SU-DHL-6 (cell line): ENCODE measurements around the gene TRAPPC2.

ENCODE experiments used
- H2AFZ ChIP-seq: fragments of 200-600 bp; sonication (generic); 2 replicates; pipeline ENCODE4 v1.6.1; 2014; ENCODE audit warnings: low read depth, mild to moderate bottlenecking, moderate library complexity, mixed read lengths, antibody characterized with exemption, low read length; ENCODE audit not compliant: severe bottlenecking
- H3F3A ChIP-seq: fragments of 200-600 bp; shearing (Covaris generic); 2 replicates; pipeline ENCODE4 v1.6.0; 2016; ENCODE audit warnings: antibody characterized with exemption, mild to moderate bottlenecking; ENCODE audit not compliant: insufficient read depth
- H3K27ac ChIP-seq: fragments of 200-600 bp; sonication (generic); 2 replicates; pipeline ENCODE4 v1.5.1; 2016; ENCODE audit warnings: low read depth, mild to moderate bottlenecking, low read length, moderate library complexity, mixed read lengths
- H3K27me3 ChIP-seq: fragments of 200-600 bp; sonication (generic), shearing (Covaris generic); 2 replicates; pipeline ENCODE4 v1.6.0; 2014; ENCODE audit warnings: mild to moderate bottlenecking, low read length
- H3K36me3 ChIP-seq: fragments of 200-600 bp; sonication (generic); 2 replicates; pipeline ENCODE4 v1.6.1; 2014; ENCODE audit warnings: mild to moderate bottlenecking, low read length, mixed read lengths
- H3K4me2 ChIP-seq: fragments of 300-600, 200-600 bp; shearing (Covaris generic), sonication (generic); 2 replicates; pipeline ENCODE4 v1.6.0; 2014; ENCODE audit warnings: low read length, low read depth, mild to moderate bottlenecking; ENCODE audit not compliant: poor library complexity, severe bottlenecking
- H3K4me3 ChIP-seq: fragments of 200-600 bp; sonication (generic); 2 replicates; pipeline ENCODE4 v1.5.1; 2014; ENCODE audit warnings: antibody characterized with exemption, low read length, mild to moderate bottlenecking, mixed read lengths; ENCODE audit not compliant: insufficient read depth, poor library complexity, severe bottlenecking
- H3K79me2 ChIP-seq: fragments of 200-600 bp; sonication (generic); 2 replicates; pipeline ENCODE4 v1.6.1; 2014; ENCODE audit warnings: mild to moderate bottlenecking, low read length, moderate library complexity; ENCODE audit not compliant: insufficient read depth
- H3K9ac ChIP-seq: fragments of 200-600 bp; sonication (generic); 2 replicates; pipeline ENCODE4 v1.7.0; 2014; ENCODE audit warnings: mild to moderate bottlenecking, low read length
- H3K9me2 ChIP-seq: fragments of 200-600 bp; sonication (generic); replicated peaks from 2 replicates; pipeline ENCODE4 v1.6.1; 2014; ENCODE audit warnings: low read length; ENCODE audit not compliant: insufficient read depth
- H3K9me3 ChIP-seq: fragments of 200-600 bp; sonication (generic); 2 replicates; pipeline ENCODE4 v1.6.1; 2014; ENCODE audit warnings: low read length, mixed read lengths; ENCODE audit not compliant: insufficient read depth
- H4K20me1 ChIP-seq: fragments of 200-600 bp; sonication (generic); 2 replicates; pipeline ENCODE4 v1.6.1; 2014; ENCODE audit warnings: low read depth, mild to moderate bottlenecking, antibody characterized with exemption, low read length, moderate library complexity, mixed read lengths
- CTCF ChIP-seq: fragments of 200-600 bp; sonication (generic); IDR thresholded peaks from one replicate; pipeline ENCODE4 v1.5.1; 2017; ENCODE audit warnings: antibody characterized with exemption, mild to moderate bottlenecking, low read length, moderate library complexity; ENCODE audit not compliant: insufficient read depth, poor library complexity, severe bottlenecking
- EZH2phosphoT487 ChIP-seq: fragments of 200-600 bp; sonication (generic), shearing (Covaris generic); conservative IDR thresholded peaks from 2 replicates; pipeline ENCODE4 v1.6.1; 2018; ENCODE audit warnings: mild to moderate bottlenecking, antibody characterized with exemption, low read length, moderate library complexity, mixed read lengths

The TRAPPC2 gene

GRCh38 chrX:13711141-13711540 lies 23.3 kb downstream of the TRAPPC2 start:
- TF ChIP-seq CTCF (no peak), EZH2phosphoT487 (no peak)
- no peaks in the 10 kb centered on the region for H4K20me1 ChIP-seq
- peaks cover under 1% of the 10 kb centered on the region; the same call in 1 of the 2 replicates for H3K36me3 ChIP-seq

DNA sequence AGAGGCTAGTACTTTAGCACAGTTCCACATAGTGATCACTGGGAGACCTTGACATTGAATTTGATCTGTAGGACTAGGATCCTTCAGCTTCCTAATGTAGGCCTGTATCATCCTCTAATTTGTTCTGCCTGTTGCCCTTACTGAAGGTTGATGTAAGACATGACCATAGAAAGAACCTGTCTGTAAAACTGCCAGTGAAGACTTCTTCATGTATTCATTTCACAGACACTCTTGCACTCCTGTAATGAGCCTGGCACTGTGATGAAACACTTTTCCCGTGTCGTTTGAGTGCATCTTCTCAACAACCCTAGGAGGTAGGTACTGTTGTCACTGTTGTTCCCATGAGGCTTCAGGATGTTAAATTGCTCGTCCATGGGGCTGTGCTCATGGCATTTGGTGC lies 30.8 kb downstream of the TRAPPC2 start:
- Histone ChIP-seq H3K4me3 (no peak overlapping the region), H3K79me2 (no peaks in the 10 kb centered on the region), H4K20me1 (no peaks in the 10 kb centered on the region), H3K36me3 (no peaks in the 10 kb centered on the region), H3K9me2 (no peaks in the 10 kb centered on the region), H3K27me3 (no peaks in the 10 kb centered on the region), H3K9me3 (no peaks in the 10 kb centered on the region), H3K9ac (no peak overlapping the region), H3K4me2 (no peak overlapping the region), H2AFZ (no peak overlapping the region), H3K27ac (no peak overlapping the region), H3F3A (no peaks in the 10 kb centered on the region)
- TF ChIP-seq EZH2phosphoT487 = no peak
- TF ChIP-seq CTCF = no peak

More at GRCh38 chrX:13711141-13711540, 23.3 kb downstream of the TRAPPC2 start:
- no peak overlapping the region for H3K4me3 ChIP-seq
- no peaks in the 10 kb centered on the region for H3K9me2 ChIP-seq
- H3F3A ChIP-seq = no peaks in the 10 kb centered on the region
- no peak overlapping the region for H3K4me2 ChIP-seq
- no peaks in the 10 kb centered on the region for H3K9me3 ChIP-seq
- H2AFZ ChIP-seq = no peak overlapping the region
- no peak overlapping the region for H3K9ac ChIP-seq
- H3K27me3 ChIP-seq = no peaks in the 10 kb centered on the region
- no peak overlapping the region for H3K27ac ChIP-seq
- no peaks in the 10 kb centered on the region for H3K79me2 ChIP-seq

DNA sequence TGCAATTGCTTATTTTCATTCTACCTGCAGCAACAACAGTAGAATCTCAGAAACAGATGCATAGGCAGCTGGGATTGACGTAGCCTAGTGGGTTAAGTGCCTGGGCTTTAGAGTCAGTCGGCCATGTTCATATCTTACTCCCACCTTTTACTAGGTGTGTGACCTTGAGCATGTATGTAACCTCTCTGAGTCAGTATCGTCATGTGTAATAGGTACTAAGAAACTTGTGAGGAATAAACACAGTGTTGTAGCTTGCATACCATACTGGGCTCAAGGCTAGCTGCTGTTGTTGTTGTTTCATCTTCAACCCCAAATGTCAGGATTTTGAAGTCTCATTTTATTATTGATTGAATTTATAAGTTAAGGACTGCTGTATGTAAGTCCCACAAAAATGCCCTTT lies 31.3 kb downstream of the TRAPPC2 start:
- Histone ChIP-seq H3K27ac (no peak overlapping the region), H2AFZ (no peak overlapping the region), H3K4me3 (no peak overlapping the region), H3K4me2 (no peak overlapping the region), H3K27me3 (no peaks in the 10 kb centered on the region), H3K9ac (no peak overlapping the region), H3K9me2 (no peaks in the 10 kb centered on the region), H3F3A (no peaks in the 10 kb centered on the region), H3K9me3 (no peaks in the 10 kb centered on the region), H3K36me3 (no peaks in the 10 kb centered on the region), H3K79me2 (no peaks in the 10 kb centered on the region), H4K20me1 (no peaks in the 10 kb centered on the region)
- TF ChIP-seq EZH2phosphoT487 = no peak

DNA sequence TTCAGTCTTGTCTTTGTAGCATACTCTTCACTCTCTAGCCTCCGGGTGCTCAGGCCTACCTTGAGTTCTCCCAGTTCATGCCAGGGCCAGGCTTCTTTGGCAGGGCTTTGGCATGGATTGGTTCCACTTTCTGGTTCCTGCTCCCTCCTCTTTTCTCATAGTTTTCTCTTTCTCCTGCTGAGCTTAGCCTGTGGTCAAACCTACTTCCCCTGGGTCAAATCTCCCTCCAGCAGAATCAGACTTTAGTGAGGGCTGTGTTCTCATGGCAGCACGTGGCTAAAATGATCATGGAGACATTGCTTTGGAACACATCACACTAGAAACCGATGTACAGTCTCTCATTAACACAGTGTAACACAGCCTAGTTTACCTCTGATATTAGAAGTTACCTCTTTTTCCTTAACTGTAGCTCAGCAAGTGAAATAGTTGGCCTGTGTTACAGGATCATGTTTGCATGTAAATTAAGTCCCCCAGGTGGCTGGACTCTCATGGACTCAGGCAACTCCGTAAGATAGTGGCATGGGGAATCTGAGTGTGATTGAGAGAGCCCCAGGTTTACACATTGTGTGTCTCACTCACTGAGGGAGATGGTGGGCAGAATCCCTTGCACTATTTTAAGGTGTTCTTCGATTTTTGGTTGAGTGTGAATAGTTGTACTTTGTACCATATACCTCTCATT lies 32.2 kb downstream of the TRAPPC2 start:
- Histone ChIP-seq H3K27me3 (no peaks in the 10 kb centered on the region), H3K27ac (no peak overlapping the region), H3K4me3 (no peak overlapping the region), H3F3A (no peaks in the 10 kb centered on the region), H4K20me1 (no peaks in the 10 kb centered on the region), H3K79me2 (no peaks in the 10 kb centered on the region), H3K9me3 (no peaks in the 10 kb centered on the region), H3K9ac (no peak overlapping the region), H3K36me3 (no peaks in the 10 kb centered on the region), H3K4me2 (no peak overlapping the region), H3K9me2 (no peaks in the 10 kb centered on the region), H2AFZ (no peak overlapping the region)
- TF ChIP-seq EZH2phosphoT487 (no peak), CTCF (no peak)
